CD14-positive monocyte (primary cell): ENCODE data around the gene REEP1. TPM values are rescaled to one million over a fixed set of nuclear protein-coding genes. Genes with fewer than 3 reads are reported as not detected.

Experiments used
- DNase-seq, 3 donors: peaks; one replicate each; pipeline ENCODE4 v3.0.0-alpha.2; 2011 to 2022
- H2AFZ ChIP-seq: 2 replicates; pipeline ENCODE4 v1.6.0; 2012; ENCODE audit warnings: mild to moderate bottlenecking, low read depth, low read length, inconsistent platforms; ENCODE audit not compliant: insufficient read depth, poor library complexity, severe bottlenecking
- H3K27ac ChIP-seq, 2 donors: 1 replicate in 1 of 2; 2 replicates in 1 of 2; pipeline ENCODE4 v1.5.1; 2012 to 2013; ENCODE audit warnings: low read length in 2 of 2, control low read depth in 1 of 2, inconsistent platforms in 1 of 2, low read depth in 1 of 2, mild to moderate bottlenecking in 1 of 2
- H3K27me3 ChIP-seq, 2 donors: one replicate each; pipeline versions ENCODE4 v1.6.0 to v1.6.1; 2011 to 2013; ENCODE audit warnings: low read length in 2 of 2; ENCODE audit not compliant: control insufficient read depth in 2 of 2, insufficient read depth in 2 of 2
- H3K36me3 ChIP-seq, 2 donors: replicated peaks in 1 of 2; 1 replicate in 1 of 2; 2 replicates in 1 of 2; pipeline versions ENCODE4 v1.5.1 to v1.6.1; 2012 to 2013; ENCODE audit warnings: low read length in 2 of 2, control low read depth in 1 of 2, inconsistent platforms in 1 of 2, mild to moderate bottlenecking in 1 of 2; ENCODE audit not compliant: insufficient read depth in 2 of 2, control insufficient read depth in 1 of 2
- H3K4me1 ChIP-seq, 2 donors: 1 replicate in 1 of 2; 2 replicates in 1 of 2; pipeline versions ENCODE4 v1.5.1 to v1.6.1; 2012 to 2013; ENCODE audit warnings: low read length in 2 of 2, control low read depth in 1 of 2, inconsistent platforms in 1 of 2, mild to moderate bottlenecking in 1 of 2, moderate library complexity in 1 of 2; ENCODE audit not compliant: insufficient read depth in 2 of 2, control insufficient read depth in 1 of 2
- H3K4me2 ChIP-seq: replicated peaks from 2 replicates; pipeline ENCODE3; 2012; ENCODE audit warnings: low read length, moderate library complexity, mild to moderate bottlenecking; ENCODE audit not compliant: poor library complexity, severe bottlenecking; ENCODE audit errors: extremely low read depth
- H3K4me3 ChIP-seq, 3 experiments: fragments of 200-600 bp in 1 of 3; sonication (generic) in 1 of 3; replicated peaks in 1 of 3; 1 replicate in 2 of 3; 2 replicates in 1 of 3; pipeline ENCODE4 v1.5.1; 2011 to 2013; ENCODE audit warnings: low read length in 3 of 3, mild to moderate bottlenecking in 3 of 3, control low read depth in 2 of 3, low read depth in 2 of 3, inconsistent platforms in 1 of 3, moderate library complexity in 1 of 3
- H3K79me2 ChIP-seq: 2 replicates; pipeline ENCODE4 v1.6.0; 2012; ENCODE audit warnings: mild to moderate bottlenecking, control low read depth, inconsistent platforms, low read length, moderate library complexity; ENCODE audit not compliant: insufficient read depth
- H3K9ac ChIP-seq: 2 replicates; pipeline ENCODE4 v1.6.0; 2017; ENCODE audit warnings: low read length, mild to moderate bottlenecking; ENCODE audit not compliant: insufficient read depth, poor library complexity, severe bottlenecking
- H3K9me3 ChIP-seq, 2 donors: replicated peaks in 1 of 2; 1 replicate in 1 of 2; 2 replicates in 1 of 2; pipeline versions ENCODE4 v1.5.1 to v1.6.1; 2012 to 2013; ENCODE audit warnings: low read length in 2 of 2, control low read depth in 1 of 2; ENCODE audit not compliant: control insufficient read depth in 1 of 2, insufficient read depth in 1 of 2
- H4K20me1 ChIP-seq: 2 replicates; pipeline ENCODE4 v1.6.0; 2012; ENCODE audit warnings: mild to moderate bottlenecking, low read length, control low read depth, moderate library complexity; ENCODE audit not compliant: insufficient read depth
- H3K27ac Mint-ChIP-seq, 7 donors: one replicate each; pipeline ENCODE4 v1.8.0; 2020; ENCODE audit warnings: mild to moderate bottlenecking in 7 of 7, mixed read lengths in 7 of 7, moderate library complexity in 6 of 7, inconsistent platforms in 2 of 7
- H3K27me3 Mint-ChIP-seq, 3 donors: one replicate each; pipeline ENCODE4 v1.8.0; 2021 to 2022; ENCODE audit warnings: low read depth in 3 of 3, mild to moderate bottlenecking in 3 of 3, mixed read lengths in 3 of 3, moderate library complexity in 3 of 3, inconsistent platforms in 1 of 3
- H3K36me3 Mint-ChIP-seq, 2 donors: one replicate each; pipeline ENCODE4 v1.8.0; 2020; ENCODE audit warnings: mixed read lengths in 2 of 2, inconsistent platforms in 1 of 2, mild to moderate bottlenecking in 1 of 2
- H3K4me1 Mint-ChIP-seq: one replicate; pipeline ENCODE4 v1.8.0; 2020; ENCODE audit warnings: mild to moderate bottlenecking, mixed read lengths
- H3K4me3 Mint-ChIP-seq, 2 donors: one replicate each; pipeline ENCODE4 v1.8.0; 2020; ENCODE audit warnings: mild to moderate bottlenecking in 2 of 2, mixed read lengths in 2 of 2, moderate library complexity in 1 of 2
- H3K9me3 Mint-ChIP-seq, 7 donors: one replicate each; pipeline ENCODE4 v1.8.0; 2020 to 2022; ENCODE audit warnings: mixed read lengths in 7 of 7, mild to moderate bottlenecking in 6 of 7, moderate library complexity in 6 of 7, inconsistent platforms in 2 of 7
- CTCF ChIP-seq: fragments of 200-600 bp; IDR thresholded peaks from one replicate; pipeline ENCODE4 v1.8.0; 2022; ENCODE audit warnings: antibody characterized with exemption, mild to moderate bottlenecking
- WGBS: methylation state at CpG from one replicate; pipeline ENCODE4 v1.1.5; 2013; ENCODE audit warnings: missing lambda C conversion rate; ENCODE audit not compliant: insufficient coverage; 5-methylcytosine and 5-hydroxymethylcytosine counted together
- intact Hi-C, 2 donors: fragments of 100-400 bp; cut with micrococcal nuclease; formaldehyde crosslinking; loops; one replicate each; pipeline versions ENCODE4 v1.15.0 to v1.15.1; 2023
- polyA plus RNA-seq, 3 donors: library from polyadenylated mRNA; depleted of rRNA in 1 of 3; unstranded in 2 of 3; stranded (reverse) in 1 of 3; fragments of 300-500 nt in 2 of 3; fragments of >200 nt in 1 of 3; fragmentation: Illumina TruSeq in 2 of 3; gene quantifications; 1 replicate in 2 of 3; 2 replicates in 1 of 3; pipeline ENCODE4 v1.2.3, GENCODE V29; 2012 to 2021

The REEP1 gene
- polyA plus RNA-seq, 3 donors = not detected

GRCh38 chr2:86368161-86368824 lies 30.9 kb upstream of the REEP1 start:
- Histone ChIP-seq H3K4me3 (peak overlapping the region in 2 of 3 experiments; percentile 12 to 48), H3K27me3 (no peaks in the 10 kb centered on the region), H3K27ac (peak overlapping the region in 1 of 2 donors; percentile 39), H3K4me2 (peak overlapping the region; percentile 65), H2AFZ (peak overlapping the region; percentile 62), H3K9me3 (peaks cover 0 to 6% of the 10 kb centered on the region in 2 donors), H4K20me1 (no peaks in the 10 kb centered on the region), H3K4me1 (peaks cover 22 to 23% of the 10 kb centered on the region in 2 donors), H3K79me2 (no peaks in the 10 kb centered on the region), H3K9ac (peak overlapping the region; percentile 22), H3K36me3 (no peaks in the 10 kb centered on the region)
- Mint-ChIP-seq H3K36me3 (no peaks in the 10 kb centered on the region), H3K27me3 (peaks cover 0 to 4% (median 3%) of the 10 kb centered on the region in 3 donors), H3K4me3 (peak overlapping the region; percentile 63 to 77), H3K27ac (peak overlapping the region; percentile 1 to 80 (median 29)), H3K4me1 (peaks cover 38% of the 10 kb centered on the region), H3K9me3 (peaks cover 3 to 12% (median 5%) of the 10 kb centered on the region in 7 donors)
- peak; percentile 72 for TF ChIP-seq CTCF
- WGBS = 11% methylated on average over 6 of the region's 14 CpGs
- peak; percentile 22 to 46 (median 41) for DNase-seq
- intact Hi-C loops = loop anchor here (5.0 to 10.0 kb wide), 2 partner anchors 143 to 146 kb away; no protein-coding TSS in a partner anchor

- Histone ChIP-seq H2AFZ (no peak overlapping the region), H3K36me3 (no peaks in the 10 kb centered on the region), H3K27ac (no peak overlapping the region), H3K4me3 (no peak overlapping the region), H3K27me3 (no peaks in the 10 kb centered on the region), H3K4me1 (peaks cover 22 to 23% of the 10 kb centered on the region in 2 donors), H3K79me2 (no peaks in the 10 kb centered on the region), H3K4me2 (no peak overlapping the region), H3K9ac (no peak overlapping the region), H4K20me1 (no peaks in the 10 kb centered on the region), H3K9me3 (peaks cover 0 to 6% of the 10 kb centered on the region in 2 donors)
- TF ChIP-seq CTCF = no peak
- intact Hi-C loops = loop anchor here (5.0 to 10.0 kb wide), 2 partner anchors 143 to 145 kb away; no protein-coding TSS in a partner anchor
- Mint-ChIP-seq H3K27me3 (peaks cover 0 to 3% (median 2%) of the 10 kb centered on the region in 3 donors), H3K9me3 (peaks cover 3 to 12% (median 5%) of the 10 kb centered on the region in 7 donors), H3K27ac (peak overlapping the region in 2 of 7 donors; percentile 10 to 43), H3K4me3 (no peak overlapping the region), H3K4me1 (peaks cover 38% of the 10 kb centered on the region), H3K36me3 (no peaks in the 10 kb centered on the region)
- DNase-seq = no peak
Observed at GRCh38 chr2:86367499-86367777, 30.0 kb upstream of the REEP1 start.
